SK-N-SH (cell line): Measurements from ENCODE around the gene GABARAPL2. TPM values are rescaled to one million over a fixed set of nuclear protein-coding genes. Genes with fewer than 3 reads are reported as not detected.

Source experiments
- CTCF ChIA-PET: fragments of 300-600, 350-600 bp; formaldehyde crosslinking; extraction: SDS; loops from one replicate; lab custom pipeline; 2021; lab: Yijun Ruan, JAX
- POLR2A ChIA-PET: fragments of 350-600 bp; sonication (Branson Sonifier 250); formaldehyde crosslinking; extraction: SDS; loops from one replicate; lab custom pipeline; 2020; ENCODE audit warnings: antibody characterized with exemption, inconsistent platforms; lab: Yijun Ruan, JAX
- DNase-seq: peaks from one replicate; pipeline ENCODE4 v3.0.0; 2012
- H2AFZ ChIP-seq: fragments of 200-600 bp; sonication (generic); 2 replicates; pipeline ENCODE4 v1.8.1; 2016; ENCODE audit warnings: antibody characterized with exemption, mild to moderate bottlenecking, low read depth
- H3F3A ChIP-seq: fragments of 200-600 bp; sonication (generic); replicated peaks from 2 replicates; pipeline ENCODE3; 2016; ENCODE audit warnings: antibody characterized with exemption, mild to moderate bottlenecking; ENCODE audit not compliant: insufficient read depth
- H3K27ac ChIP-seq, 2 experiments: fragments of 200-500 bp in 1 of 2; fragments of 200-600 bp in 1 of 2; sonication (Bioruptor generic) in 1 of 2; sonication (generic), shearing (Covaris generic) in 1 of 2; 2 replicates each; pipeline versions ENCODE4 v1.5.1 to v1.6.1; 2014 to 2016; ENCODE audit warnings: low read depth in 2 of 2, inconsistent platforms in 1 of 2, low read length in 1 of 2, mild to moderate bottlenecking in 1 of 2, mixed read lengths in 1 of 2
- H3K27me3 ChIP-seq: fragments of 200-600 bp; sonication (generic), shearing (Covaris generic); 2 replicates; pipeline ENCODE4 v1.6.1; 2016; ENCODE audit warnings: mixed run types; ENCODE audit not compliant: insufficient read depth
- H3K36me3 ChIP-seq, 2 experiments: fragments of 200-500 bp in 1 of 2; fragments of 200-600 bp in 1 of 2; sonication (Bioruptor generic) in 1 of 2; sonication (generic) in 1 of 2; replicated peaks in 1 of 2; 2 replicates each; pipeline versions ENCODE3 to v1.5.1; 2014 to 2016; ENCODE audit warnings: low read length in 1 of 2, mild to moderate bottlenecking in 1 of 2; ENCODE audit not compliant: insufficient read depth in 2 of 2, control insufficient read depth in 1 of 2
- H3K4me1 ChIP-seq, 2 experiments: fragments of 200-500 bp in 1 of 2; fragments of 200-600 bp in 1 of 2; sonication (Bioruptor generic) in 1 of 2; sonication (generic), shearing (Covaris generic) in 1 of 2; 2 replicates each; pipeline versions ENCODE4 v1.5.1 to v1.6.1; 2014 to 2016; ENCODE audit warnings: low read depth in 1 of 2, low read length in 1 of 2, mixed run types in 1 of 2; ENCODE audit not compliant: insufficient read depth in 2 of 2, control insufficient read depth in 1 of 2
- H3K4me2 ChIP-seq: fragments of 200-600 bp; sonication (generic), shearing (Covaris generic); 2 replicates; pipeline ENCODE4 v1.6.1; 2017; ENCODE audit warnings: mixed run types
- H3K4me3 ChIP-seq, 2 experiments: fragments of 200-500 bp in 1 of 2; fragments of 200-600 bp in 1 of 2; sonication (Bioruptor generic) in 1 of 2; sonication (generic), shearing (Covaris generic) in 1 of 2; 2 replicates each; pipeline versions ENCODE4 v1.5.1 to v1.8.1; 2014 to 2016; ENCODE audit warnings: low read depth in 2 of 2, inconsistent platforms in 1 of 2, low read length in 1 of 2, mild to moderate bottlenecking in 1 of 2, mixed read lengths in 1 of 2, moderate library complexity in 1 of 2
- H3K79me2 ChIP-seq: fragments of 200-600 bp; sonication (generic); 2 replicates; pipeline ENCODE4 v1.8.1; 2017; ENCODE audit warnings: mild to moderate bottlenecking; ENCODE audit not compliant: insufficient read depth
- H3K9ac ChIP-seq: fragments of 200-600 bp; sonication (generic); 2 replicates; pipeline ENCODE4 v1.6.1; 2017; ENCODE audit warnings: mixed run types
- H3K9me2 ChIP-seq: fragments of 200-600 bp; sonication (generic); 2 replicates; pipeline ENCODE4 v1.6.1; 2017; ENCODE audit warnings: mixed run types
- H3K9me3 ChIP-seq: fragments of 200-600 bp; sonication (generic); 2 replicates; pipeline ENCODE4 v1.6.1; 2017; ENCODE audit warnings: mixed run types, mild to moderate bottlenecking, moderate library complexity
- H4K20me1 ChIP-seq: fragments of 200-600 bp; sonication (generic); 2 replicates; pipeline ENCODE4 v1.6.1; 2017; ENCODE audit warnings: mild to moderate bottlenecking, mixed run types; ENCODE audit not compliant: insufficient read depth
- FOSL2 ChIP-seq: IDR thresholded peaks from 2 replicates; pipeline ENCODE4 v1.4.0; 2012; ENCODE audit warnings: low read depth, mild to moderate bottlenecking, moderate library complexity, borderline replicate concordance
- FOXM1 ChIP-seq: IDR thresholded peaks from 2 replicates; pipeline ENCODE4 v1.4.0; 2012; ENCODE audit warnings: low read depth, mild to moderate bottlenecking
- GATA2 ChIP-seq: sonication (generic); formaldehyde crosslinking; IDR thresholded peaks from 2 replicates; pipeline ENCODE4 v1.5.0; 2020; ENCODE audit warnings: mild to moderate bottlenecking, missing genetic modification reagents
- MEF2A ChIP-seq: IDR thresholded peaks from 2 replicates; pipeline ENCODE4 v1.4.0; 2012; ENCODE audit warnings: low read depth, borderline replicate concordance
- MXI1 ChIP-seq: IDR thresholded peaks from 2 replicates; pipeline ENCODE4 v1.6.1; 2012; ENCODE audit warnings: mild to moderate bottlenecking, low read depth, low read length, improper control_type of control experiment
- RCOR1 ChIP-seq: fragments of 150-350 bp; IDR thresholded peaks from 2 replicates; pipeline ENCODE4 v1.6.1; 2017; ENCODE audit warnings: antibody characterized with exemption, low read length
- RXRA ChIP-seq: IDR thresholded peaks from 2 replicates; pipeline ENCODE4 v1.4.0; 2012; ENCODE audit warnings: low read depth, mild to moderate bottlenecking, borderline replicate concordance
- TAF1 ChIP-seq: IDR thresholded peaks from 2 replicates; pipeline ENCODE4 v1.6.1; 2012; ENCODE audit warnings: low read depth, mild to moderate bottlenecking, low read length, moderate library complexity, borderline replicate concordance
- YY1 ChIP-seq: IDR thresholded peaks from 2 replicates; pipeline ENCODE4 v1.4.0; 2012; ENCODE audit warnings: low read depth, mild to moderate bottlenecking
- WGBS: methylation state at CpG from one replicate; pipeline ENCODE4 v1.1.6; 2017; ENCODE audit warnings: low lambda C conversion rate; 5-methylcytosine and 5-hydroxymethylcytosine counted together
- polyA plus RNA-seq, 3 experiments: library from polyadenylated mRNA; depleted of rRNA; stranded (reverse); fragments of >200 nt; gene quantifications; 2 replicates each; pipeline ENCODE4 v1.2.3, GENCODE V29; 2012
- TF ChIP-seq, protein P1 (sequence below): fragments of 200-600 bp; sonication (generic); IDR thresholded peaks from 2 replicates; pipeline ENCODE4 v1.6.1; 2017; ENCODE audit warnings: antibody characterized with exemption, mild to moderate bottlenecking, moderate library complexity
- TF ChIP-seq, protein P2 (sequence below): IDR thresholded peaks from 2 replicates; pipeline ENCODE4 v1.4.0; 2012; ENCODE audit warnings: low read depth
- TF ChIP-seq, protein P3 (sequence below): IDR thresholded peaks from 2 replicates; pipeline ENCODE4; 2012

The GABARAPL2 gene
- polyA plus RNA-seq, 1 of the 3 experiments (the other 2 are of a cell fraction), result 135 TPM

DNA sequence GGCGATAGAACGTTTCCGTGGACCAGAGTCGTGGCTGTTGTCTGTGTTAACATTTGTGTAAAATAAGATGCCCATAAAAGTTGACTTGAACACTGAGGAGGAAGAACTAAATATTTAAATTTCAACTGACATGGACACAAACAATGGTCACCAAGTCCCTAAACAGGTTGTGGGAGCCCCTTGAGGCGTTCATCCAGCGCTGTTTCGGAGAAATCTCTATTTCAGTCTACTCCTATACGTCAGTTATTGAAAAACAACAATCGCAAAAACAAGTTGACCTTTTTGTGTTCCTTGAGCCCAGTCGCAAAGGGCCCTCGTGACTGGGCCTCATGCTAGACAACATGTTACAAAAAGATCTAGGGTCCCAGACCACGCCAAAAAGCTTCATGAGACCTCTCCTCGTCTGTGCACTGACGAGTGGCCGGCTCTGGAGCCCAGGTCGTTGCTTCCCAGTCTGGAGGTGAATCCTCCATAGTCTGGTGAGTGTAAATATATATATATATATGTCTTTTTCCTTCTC lies 9.7 kb upstream of the GABARAPL2 start:
- POLR2A ChIA-PET, result interaction anchor here (1.0 to 1.5 kb wide), 3 partner anchors 10 to 67 kb away, joined by 3 to 5 read pairs (median 3); partner anchors contain the start of genes ADAT1 and GABARAPL2
- 47% methylated on average over 13 of the region's 16 CpGs for WGBS
- H3K9ac ChIP-seq, result peak overlapping the region; percentile 83; the same call in 1 of the 2 replicates
- peaks cover 10% of the 10 kb centered on the region for H3F3A ChIP-seq
- peaks cover 4 to 6% of the 10 kb centered on the region in 2 experiments; a peak in 2 of 4 replicates for H3K4me1 ChIP-seq
- H2AFZ ChIP-seq, result peak overlapping the region; percentile 95
- H3K79me2 ChIP-seq, result peaks cover 8% of the 10 kb centered on the region; the same call in 1 of the 2 replicates
- no peaks in the 10 kb centered on the region for H3K9me2 ChIP-seq
- no peaks in the 10 kb centered on the region for H3K9me3 ChIP-seq
- TF ChIP-seq GATA2 (no peak), TAF1 (0 out of 2 replicates have a peak, but pooled peaks have one; percentile 44)
- no peaks in the 10 kb centered on the region for H3K36me3 ChIP-seq
- DNase-seq, result no peak
- no peaks in the 10 kb centered on the region; the same call in 1 of the 2 replicates for H3K27me3 ChIP-seq
- H3K4me2 ChIP-seq, result peak overlapping the region; percentile 97
- no peaks in the 10 kb centered on the region for H4K20me1 ChIP-seq
- CTCF ChIA-PET, result interaction anchor here (1.6 kb wide), 1 partner anchor 39 kb away, joined by 8 read pairs; no protein-coding TSS in a partner anchor
- peak overlapping the region; percentile 73 to 84; a peak in 3 of 4 replicates for H3K27ac ChIP-seq
- peak overlapping the region; percentile 74 to 96 for H3K4me3 ChIP-seq

DNA sequence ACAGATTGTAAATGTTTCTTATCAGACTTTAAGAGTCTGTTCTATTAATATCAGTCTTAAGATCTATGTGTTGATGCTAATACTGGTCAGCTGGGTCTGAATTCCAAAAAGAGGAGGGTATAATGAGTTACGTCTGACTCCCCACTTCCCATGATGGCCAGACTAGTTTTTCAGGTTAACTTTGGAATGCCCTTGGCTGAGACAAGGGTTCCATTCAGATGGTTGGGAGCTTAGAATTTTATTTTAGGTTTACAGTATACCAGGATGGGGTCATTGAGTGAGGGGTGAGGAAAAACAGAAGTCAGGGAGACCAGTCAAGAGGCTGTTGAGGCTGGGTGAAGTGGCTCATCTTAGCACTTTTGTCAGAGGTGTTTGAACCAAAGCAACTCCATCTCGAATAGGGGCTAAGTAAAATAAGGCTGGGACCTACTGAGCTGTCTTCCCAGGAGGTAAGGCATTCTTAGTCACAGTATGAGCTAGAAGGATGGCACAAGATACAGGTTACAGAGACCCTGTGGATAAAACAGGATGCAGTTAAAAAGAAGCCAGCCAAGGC lies 7.3 kb upstream of the GABARAPL2 start:
- POLR2A ChIA-PET, result no interaction called here
- CTCF ChIA-PET, result interaction anchor here (0.6 kb wide), 1 partner anchor 11 kb away, joined by 4 read pairs; no protein-coding TSS in a partner anchor
- 45% methylated on average over 2 of the region's 2 CpGs for WGBS

DNA sequence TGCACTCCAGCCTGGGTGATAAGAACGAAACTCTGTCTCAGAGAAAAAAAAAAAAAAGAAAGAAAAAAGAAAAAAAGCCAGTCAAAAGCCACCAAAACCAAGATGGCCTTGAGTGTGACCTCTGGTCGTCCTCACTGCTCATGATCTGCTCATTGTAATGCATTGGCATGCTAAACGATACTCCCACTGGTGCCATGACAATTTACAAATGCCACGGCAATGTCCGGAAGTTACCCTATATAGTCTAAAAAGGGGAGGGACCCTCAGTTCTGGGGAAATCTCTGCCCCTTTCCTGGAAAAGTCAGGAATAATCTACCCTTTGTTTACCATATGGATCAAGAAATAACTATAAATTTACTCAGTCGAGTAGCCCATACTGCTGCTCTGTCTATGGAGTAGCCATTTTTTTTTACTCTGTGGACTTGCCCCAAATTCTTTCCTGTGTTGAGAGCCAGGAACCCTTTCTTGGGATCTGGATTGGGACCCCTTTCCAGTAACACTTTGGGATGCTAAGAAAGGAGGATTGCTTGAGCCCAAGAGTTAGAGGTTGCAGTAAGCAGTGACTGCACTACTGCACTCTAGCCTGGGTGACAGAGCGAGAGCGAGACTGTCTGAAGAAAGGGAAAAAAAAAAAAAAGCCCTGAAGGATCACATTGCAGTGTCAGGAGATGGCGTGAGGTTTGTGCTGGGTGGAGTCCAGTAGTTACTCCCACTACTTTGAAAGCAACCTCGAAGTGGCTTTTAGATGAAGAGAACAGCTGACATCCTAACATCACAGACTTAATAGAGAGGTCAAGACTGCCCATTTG lies 6.4 kb upstream of the GABARAPL2 start:
- WGBS, result 68% methylated on average over 10 of the region's 10 CpGs
- H3K27ac ChIP-seq, result no peak overlapping the region
- H3F3A ChIP-seq, result peaks cover 15% of the 10 kb centered on the region
- H3K9me3 ChIP-seq, result no peaks in the 10 kb centered on the region
- CTCF ChIA-PET, result interaction anchor here (0.6 kb wide), 1 partner anchor 10 kb away, joined by 4 read pairs; no protein-coding TSS in a partner anchor
- POLR2A ChIA-PET, result no interaction called here
- H3K9me2 ChIP-seq, result no peaks in the 10 kb centered on the region
- no peaks in the 10 kb centered on the region for H4K20me1 ChIP-seq
- no peak overlapping the region for H3K4me2 ChIP-seq
- no peaks in the 10 kb centered on the region for H3K79me2 ChIP-seq
- TF ChIP-seq, protein P1, sequence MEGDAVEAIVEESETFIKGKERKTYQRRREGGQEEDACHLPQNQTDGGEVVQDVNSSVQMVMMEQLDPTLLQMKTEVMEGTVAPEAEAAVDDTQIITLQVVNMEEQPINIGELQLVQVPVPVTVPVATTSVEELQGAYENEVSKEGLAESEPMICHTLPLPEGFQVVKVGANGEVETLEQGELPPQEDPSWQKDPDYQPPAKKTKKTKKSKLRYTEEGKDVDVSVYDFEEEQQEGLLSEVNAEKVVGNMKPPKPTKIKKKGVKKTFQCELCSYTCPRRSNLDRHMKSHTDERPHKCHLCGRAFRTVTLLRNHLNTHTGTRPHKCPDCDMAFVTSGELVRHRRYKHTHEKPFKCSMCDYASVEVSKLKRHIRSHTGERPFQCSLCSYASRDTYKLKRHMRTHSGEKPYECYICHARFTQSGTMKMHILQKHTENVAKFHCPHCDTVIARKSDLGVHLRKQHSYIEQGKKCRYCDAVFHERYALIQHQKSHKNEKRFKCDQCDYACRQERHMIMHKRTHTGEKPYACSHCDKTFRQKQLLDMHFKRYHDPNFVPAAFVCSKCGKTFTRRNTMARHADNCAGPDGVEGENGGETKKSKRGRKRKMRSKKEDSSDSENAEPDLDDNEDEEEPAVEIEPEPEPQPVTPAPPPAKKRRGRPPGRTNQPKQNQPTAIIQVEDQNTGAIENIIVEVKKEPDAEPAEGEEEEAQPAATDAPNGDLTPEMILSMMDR, result no peak
- TF ChIP-seq RXRA (no peak), YY1 (no peak), FOXM1 (no peak), GATA2 (no peak), FOSL2 (no peak)
- TF ChIP-seq, protein P2, sequence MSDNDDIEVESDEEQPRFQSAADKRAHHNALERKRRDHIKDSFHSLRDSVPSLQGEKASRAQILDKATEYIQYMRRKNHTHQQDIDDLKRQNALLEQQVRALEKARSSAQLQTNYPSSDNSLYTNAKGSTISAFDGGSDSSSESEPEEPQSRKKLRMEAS, result no peak
- TF ChIP-seq, protein P3, sequence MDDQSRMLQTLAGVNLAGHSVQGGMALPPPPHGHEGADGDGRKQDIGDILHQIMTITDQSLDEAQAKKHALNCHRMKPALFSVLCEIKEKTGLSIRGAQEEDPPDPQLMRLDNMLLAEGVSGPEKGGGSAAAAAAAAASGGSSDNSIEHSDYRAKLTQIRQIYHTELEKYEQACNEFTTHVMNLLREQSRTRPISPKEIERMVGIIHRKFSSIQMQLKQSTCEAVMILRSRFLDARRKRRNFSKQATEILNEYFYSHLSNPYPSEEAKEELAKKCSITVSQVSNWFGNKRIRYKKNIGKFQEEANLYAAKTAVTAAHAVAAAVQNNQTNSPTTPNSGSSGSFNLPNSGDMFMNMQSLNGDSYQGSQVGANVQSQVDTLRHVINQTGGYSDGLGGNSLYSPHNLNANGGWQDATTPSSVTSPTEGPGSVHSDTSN, result no peak
- H3K4me3 ChIP-seq, result no peak overlapping the region
- H3K9ac ChIP-seq, result no peak overlapping the region
- no peaks in the 10 kb centered on the region; the same call in 1 of the 2 replicates for H3K27me3 ChIP-seq
- H3K4me1 ChIP-seq, result peaks cover 6 to 10% of the 10 kb centered on the region in 2 experiments; a peak in 3 of 4 replicates
- DNase-seq, result no peak
- no peak overlapping the region for H2AFZ ChIP-seq
- no peaks in the 10 kb centered on the region for H3K36me3 ChIP-seq

More for the DNA sequence above, 7.3 kb upstream of the GABARAPL2 start:
- Histone ChIP-seq H3K9me3 (no peaks in the 10 kb centered on the region), H3K27me3 (no peaks in the 10 kb centered on the region; the same call in 1 of the 2 replicates), H3F3A (peaks cover 10% of the 10 kb centered on the region), H3K27ac (no peak overlapping the region), H3K9me2 (no peaks in the 10 kb centered on the region), H3K36me3 (no peaks in the 10 kb centered on the region), H4K20me1 (no peaks in the 10 kb centered on the region), H3K79me2 (peaks cover 4% of the 10 kb centered on the region; the same call in 1 of the 2 replicates), H3K4me3 (no peak overlapping the region), H3K9ac (no peak overlapping the region), H2AFZ (no peak overlapping the region), H3K4me1 (peaks cover 4 to 6% of the 10 kb centered on the region in 2 experiments; a peak in 2 of 4 replicates), H3K4me2 (no peak overlapping the region)
- TF ChIP-seq MXI1 (no peak), MEF2A (no peak), RXRA (no peak), RCOR1 (no peak)
- no peak for DNase-seq
